Measurements from ENCODE around the gene RIPPLY3.

RIPPLY3 gene

DNA sequence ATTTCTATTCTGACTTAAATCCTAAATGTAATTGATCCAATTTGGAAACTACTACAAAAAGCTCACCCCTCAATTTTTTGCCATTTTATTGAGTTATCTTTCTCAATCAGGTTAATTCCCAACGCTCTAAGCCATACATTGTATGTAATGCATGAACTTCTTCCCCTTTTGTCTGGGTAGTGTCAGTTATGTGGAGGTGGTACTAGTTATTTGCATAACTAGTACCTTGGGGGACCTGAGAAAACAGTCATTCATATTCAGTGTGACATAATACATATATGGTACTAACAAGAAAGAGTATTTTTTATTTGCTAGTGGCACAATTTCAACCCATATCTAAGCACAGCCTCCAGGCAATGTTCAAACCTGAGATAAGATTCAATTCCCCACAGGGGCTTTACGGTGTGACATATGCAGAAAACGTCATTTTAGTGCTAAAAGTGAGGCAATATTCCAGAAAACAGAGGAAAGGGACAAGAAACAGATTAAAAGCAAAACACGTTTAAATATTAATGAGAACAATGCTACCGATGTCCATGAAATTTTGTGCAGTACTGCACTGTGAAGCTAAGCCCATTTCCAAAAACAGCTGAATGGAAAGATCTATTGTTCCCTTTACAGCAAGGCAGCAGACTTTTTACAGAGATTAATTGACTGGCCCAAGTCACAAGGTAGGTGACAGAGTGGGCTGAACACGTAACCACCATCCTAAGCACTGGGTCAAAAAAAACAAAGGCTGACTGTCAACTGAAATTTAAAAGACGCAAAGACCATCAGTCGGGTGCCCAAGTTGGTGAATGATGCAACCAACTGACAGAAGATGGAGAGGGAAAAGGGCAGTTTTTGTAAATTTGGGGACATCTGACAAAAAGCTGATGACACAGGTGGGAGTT, 41.4 kb upstream of the RIPPLY3 start:
- peak overlapping the region; percentile 66 for H3K4me3 ChIP-seq (replicated peaks; ENCODE audit: low read depth, low read length)
- TF ChIP-seq, protein P1, sequence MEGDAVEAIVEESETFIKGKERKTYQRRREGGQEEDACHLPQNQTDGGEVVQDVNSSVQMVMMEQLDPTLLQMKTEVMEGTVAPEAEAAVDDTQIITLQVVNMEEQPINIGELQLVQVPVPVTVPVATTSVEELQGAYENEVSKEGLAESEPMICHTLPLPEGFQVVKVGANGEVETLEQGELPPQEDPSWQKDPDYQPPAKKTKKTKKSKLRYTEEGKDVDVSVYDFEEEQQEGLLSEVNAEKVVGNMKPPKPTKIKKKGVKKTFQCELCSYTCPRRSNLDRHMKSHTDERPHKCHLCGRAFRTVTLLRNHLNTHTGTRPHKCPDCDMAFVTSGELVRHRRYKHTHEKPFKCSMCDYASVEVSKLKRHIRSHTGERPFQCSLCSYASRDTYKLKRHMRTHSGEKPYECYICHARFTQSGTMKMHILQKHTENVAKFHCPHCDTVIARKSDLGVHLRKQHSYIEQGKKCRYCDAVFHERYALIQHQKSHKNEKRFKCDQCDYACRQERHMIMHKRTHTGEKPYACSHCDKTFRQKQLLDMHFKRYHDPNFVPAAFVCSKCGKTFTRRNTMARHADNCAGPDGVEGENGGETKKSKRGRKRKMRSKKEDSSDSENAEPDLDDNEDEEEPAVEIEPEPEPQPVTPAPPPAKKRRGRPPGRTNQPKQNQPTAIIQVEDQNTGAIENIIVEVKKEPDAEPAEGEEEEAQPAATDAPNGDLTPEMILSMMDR (IDR thresholded peaks at IDR 0.05; ENCODE audit: low read depth, low read length, missing control alignments), result no peak
- DNase-seq (ENCODE audit: extremely low read depth, low read depth), result no peak

DNA sequence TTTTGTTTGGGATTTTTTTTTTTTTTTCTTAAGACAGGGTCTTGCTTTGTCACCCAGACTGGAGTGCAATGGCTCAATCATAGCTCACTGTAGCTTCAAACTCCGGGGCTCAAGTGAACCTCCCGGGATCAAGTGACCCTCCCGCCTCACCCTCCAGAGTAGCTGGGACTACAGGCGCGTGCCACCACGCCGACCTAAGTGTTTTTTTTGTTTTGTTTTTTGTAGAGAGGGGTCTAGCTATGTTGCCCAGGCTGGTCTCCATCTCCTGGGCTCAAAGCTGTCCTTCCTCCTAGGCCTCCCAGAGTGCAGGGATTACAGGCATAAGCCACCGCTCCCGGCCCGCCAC, 40.8 kb upstream of the RIPPLY3 start:
- TF ChIP-seq, protein P1 (IDR thresholded peaks at IDR 0.05; ENCODE audit: low read depth, low read length, missing control alignments), result no peak
- H3K4me3 ChIP-seq (replicated peaks; ENCODE audit: low read depth, low read length), result peak overlapping the region; percentile 66
- DNase-seq (ENCODE audit: extremely low read depth, low read depth), result no peak

DNA sequence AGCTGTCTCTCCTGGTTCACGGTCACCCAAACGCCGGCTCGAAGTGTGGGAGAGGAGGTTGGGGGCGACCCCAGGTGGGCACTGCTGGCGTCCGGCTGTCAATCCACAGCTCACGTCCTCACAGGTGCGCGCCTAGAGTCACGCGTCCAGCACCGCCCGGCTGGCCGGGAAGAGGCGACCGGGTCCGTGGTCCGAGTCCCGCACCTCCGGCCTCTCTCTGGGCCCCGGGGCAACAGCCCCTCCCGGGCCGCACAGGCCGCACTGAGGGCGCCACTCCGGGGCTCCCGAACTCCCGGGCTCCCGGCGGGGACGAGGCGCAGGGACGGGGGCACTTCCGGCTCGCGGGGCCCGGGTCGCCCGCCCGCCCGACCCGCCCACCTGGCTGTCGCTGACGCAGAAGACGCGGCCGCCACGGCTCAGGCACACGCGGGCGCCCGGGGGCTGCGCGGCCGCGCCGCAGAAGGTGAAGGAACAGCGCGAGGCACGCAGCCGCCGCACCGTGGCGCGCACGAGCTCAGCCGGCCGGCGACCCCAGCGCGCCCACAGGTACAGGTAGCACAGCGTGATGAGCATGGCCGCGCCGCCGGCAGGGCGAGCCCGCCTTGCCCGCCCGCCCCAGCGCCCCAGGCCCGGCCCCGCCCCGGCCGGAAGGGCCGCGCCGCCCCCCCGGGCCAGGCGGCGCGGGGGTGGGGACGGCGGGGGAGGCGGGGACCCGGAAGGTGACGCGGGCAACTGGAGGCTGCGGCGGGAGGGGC, 40.3 kb upstream of the RIPPLY3 start, which contains the start of gene HLCS:
HLCS (minus strand) TSS at position 604 of the 755 bp plus-strand sequence; CDS start at position 573, 31 bp downstream.
- DNase-seq (ENCODE audit: extremely low read depth, low read depth), result no peak
- peak within 1 kb of the TSS; percentile 66 for H3K4me3 ChIP-seq (replicated peaks; ENCODE audit: low read depth, low read length)
- TF ChIP-seq, protein P1 (IDR thresholded peaks at IDR 0.05; ENCODE audit: low read depth, low read length, missing control alignments), result no peak

DNA sequence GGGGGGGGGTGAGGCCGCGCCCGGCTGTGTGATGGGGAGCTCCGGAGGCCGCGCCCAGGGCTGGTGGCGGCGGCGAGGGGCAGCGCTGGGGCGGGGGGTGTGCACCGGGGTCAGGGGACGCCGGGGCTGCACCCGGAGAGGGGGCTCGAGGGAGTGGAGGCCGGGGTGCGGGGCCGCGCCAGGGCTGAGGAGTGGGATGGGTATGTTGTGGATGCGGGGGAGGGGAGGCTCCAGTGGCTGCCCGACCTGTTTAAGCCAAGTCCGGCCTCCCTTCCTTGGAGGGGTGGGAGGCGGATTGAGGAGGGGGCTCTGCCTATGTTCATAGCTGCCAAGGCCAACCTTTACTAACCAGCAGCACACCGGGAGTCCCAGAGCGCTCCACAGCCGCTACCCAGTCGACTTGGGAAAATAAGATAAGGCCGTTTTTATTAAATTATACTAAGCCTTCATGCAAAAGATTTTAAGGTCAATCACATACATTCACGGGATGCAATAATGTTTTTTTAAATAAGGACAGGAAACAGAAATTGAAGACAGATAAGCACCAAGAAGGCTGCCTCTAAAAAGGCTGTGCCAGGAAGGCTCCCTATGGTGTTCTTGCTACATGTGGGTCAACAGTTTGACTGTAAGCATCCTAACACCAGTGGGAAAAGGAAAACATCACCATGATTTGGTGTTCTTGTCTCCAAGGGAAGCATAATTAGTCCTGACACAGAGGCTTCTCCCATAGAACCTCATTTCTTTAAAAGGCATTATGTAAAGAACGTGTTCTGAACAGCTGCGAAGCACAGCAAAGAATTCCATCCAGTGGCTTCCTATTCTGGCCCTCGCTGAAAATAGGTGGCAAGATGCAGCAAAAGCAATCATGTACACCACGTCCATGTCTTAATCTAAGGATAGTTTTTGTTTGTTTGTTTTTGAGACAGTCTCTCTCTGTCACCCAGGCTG, 39.4 kb upstream of the RIPPLY3 start:
- TF ChIP-seq, protein P1 (IDR thresholded peaks at IDR 0.05; ENCODE audit: low read depth, low read length, missing control alignments), result no peak
- DNase-seq (ENCODE audit: extremely low read depth, low read depth), result no peak
- peak overlapping the region; percentile 66 for H3K4me3 ChIP-seq (replicated peaks; ENCODE audit: low read depth, low read length)

DNA sequence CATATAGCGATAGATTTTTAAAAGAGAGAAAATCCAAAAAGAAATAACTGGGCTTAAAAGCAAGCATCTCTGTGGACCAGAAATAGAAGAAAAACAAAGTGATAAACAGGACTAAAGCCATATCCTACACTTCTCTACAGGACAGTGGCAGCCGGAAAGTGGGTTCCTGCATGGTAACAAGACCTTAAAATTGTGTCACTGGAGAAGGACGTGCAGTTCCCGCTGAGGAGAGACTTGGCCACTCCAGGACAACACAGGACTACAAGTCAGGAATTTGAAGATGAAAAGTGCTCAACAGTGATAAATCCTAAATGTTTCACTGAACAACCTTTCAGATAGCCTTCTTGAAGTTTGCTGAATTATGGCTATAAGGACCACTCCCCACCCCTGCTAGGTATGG, 38.1 kb upstream of the RIPPLY3 start:
- DNase-seq (ENCODE audit: extremely low read depth, low read depth), result no peak
- TF ChIP-seq, protein P1 (IDR thresholded peaks at IDR 0.05; ENCODE audit: low read depth, low read length, missing control alignments), result no peak
- no peak overlapping the region for H3K4me3 ChIP-seq (replicated peaks; ENCODE audit: low read depth, low read length)

DNA sequence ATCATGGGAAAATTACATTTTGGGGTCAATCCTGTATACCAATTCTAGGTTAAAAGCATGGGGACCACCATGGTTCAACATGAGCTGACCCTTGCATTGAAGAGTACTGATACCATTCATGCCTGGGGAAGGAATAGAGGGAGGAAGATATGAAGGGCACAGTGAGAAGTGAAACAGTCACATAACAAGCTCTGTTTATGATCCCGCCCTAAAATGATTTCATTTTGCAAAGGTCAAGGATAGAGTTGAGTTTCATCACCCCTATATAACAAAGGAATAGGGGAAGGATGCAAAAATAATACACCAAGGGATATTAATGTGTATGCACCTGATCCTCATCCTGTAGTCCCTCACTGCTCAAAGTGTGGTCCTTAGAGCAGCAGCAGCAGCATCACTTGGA, 37.5 kb upstream of the RIPPLY3 start:
- no peak for DNase-seq (ENCODE audit: extremely low read depth, low read depth)
- TF ChIP-seq, protein P1 (IDR thresholded peaks at IDR 0.05; ENCODE audit: low read depth, low read length, missing control alignments), result no peak
- H3K4me3 ChIP-seq (replicated peaks; ENCODE audit: low read depth, low read length), result no peak overlapping the region
